Pulmonary artery endothelial cell (primary cell): ENCODE measurements around the gene EPB41L2. TPM values are rescaled to one million over a fixed set of nuclear protein-coding genes. Genes with fewer than 3 reads are reported as not detected.

Experiments used
- DNase-seq: peaks from one replicate; pipeline ENCODE4 v3.0.0-alpha.2; 2011; ENCODE audit warnings: low read depth, low spot score
- total RNA-seq: library from RNA; depleted of rRNA; stranded (reverse); fragments of >200 nt; gene quantifications from 2 replicates; pipeline ENCODE4 v1.2.3, GENCODE V29; 2014

The EPB41L2 gene
- total RNA-seq, 1 donor from 2014 or later: 74.7 TPM

GRCh38 chr6:130978660-130979396, 84.2 kb downstream of the EPB41L2 start:
- DNase-seq: no peak

DNA sequence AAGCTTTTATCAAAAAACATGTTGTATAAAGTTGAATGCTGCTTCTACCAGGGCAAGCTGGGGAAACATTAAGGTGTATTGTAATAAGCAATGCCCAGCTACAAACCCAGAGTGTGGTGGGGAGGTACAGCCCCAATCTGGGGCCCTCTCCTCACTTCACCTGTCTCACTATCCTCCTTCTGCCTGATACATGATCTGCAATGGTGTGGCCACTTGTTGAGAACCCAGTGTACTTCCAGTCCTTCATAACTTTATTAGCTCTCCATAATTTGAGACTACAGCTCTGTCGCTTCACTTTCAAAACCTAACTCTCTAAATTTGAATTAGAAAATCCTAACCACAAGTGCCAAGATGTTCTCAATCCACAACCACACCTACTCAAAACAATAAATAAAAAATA, 84.9 kb downstream of the EPB41L2 start:
- no peak for DNase-seq

GRCh38 chr6:130975325-130975724, 87.7 kb downstream of the EPB41L2 start:
- DNase-seq: no peak

DNA sequence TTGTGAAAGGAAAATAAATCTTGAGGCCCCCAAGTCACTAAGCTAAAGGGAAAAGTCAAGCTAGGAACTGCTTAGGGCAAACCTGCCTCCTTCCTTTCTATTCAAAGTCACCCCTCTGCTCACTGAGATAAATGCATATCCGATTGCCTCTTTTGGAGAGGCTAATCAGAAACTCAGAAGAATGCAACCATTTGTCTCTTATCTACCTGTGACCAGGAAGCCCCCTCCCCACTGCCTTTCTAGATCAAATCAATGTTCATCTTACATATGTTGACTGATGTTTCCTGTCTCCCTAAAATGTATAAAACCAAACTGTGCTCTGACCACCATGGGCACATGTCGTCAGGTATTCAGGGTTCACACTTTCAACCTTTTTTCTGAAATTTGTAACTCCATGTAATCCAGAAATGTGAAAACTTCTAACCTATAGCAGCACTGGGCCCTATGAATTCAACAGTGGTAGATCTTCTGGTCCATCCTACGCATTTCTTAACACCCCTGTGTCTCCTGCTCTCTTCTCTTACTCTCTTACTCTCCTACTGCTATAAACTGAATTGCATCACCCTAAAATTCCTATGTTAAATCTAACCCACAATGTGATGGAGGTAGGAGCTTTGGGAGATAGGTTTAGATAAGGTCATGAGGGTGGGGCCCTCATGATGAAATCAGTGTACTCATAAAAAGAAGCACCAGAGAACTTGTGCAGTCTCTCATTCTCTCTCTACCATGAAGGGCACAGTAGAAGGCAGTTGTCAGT, 89.3 kb downstream of the EPB41L2 start:
- no peak for DNase-seq

GRCh38 chr6:130971504-130971903, 91.5 kb downstream of the EPB41L2 start:
- no peak for DNase-seq

DNA sequence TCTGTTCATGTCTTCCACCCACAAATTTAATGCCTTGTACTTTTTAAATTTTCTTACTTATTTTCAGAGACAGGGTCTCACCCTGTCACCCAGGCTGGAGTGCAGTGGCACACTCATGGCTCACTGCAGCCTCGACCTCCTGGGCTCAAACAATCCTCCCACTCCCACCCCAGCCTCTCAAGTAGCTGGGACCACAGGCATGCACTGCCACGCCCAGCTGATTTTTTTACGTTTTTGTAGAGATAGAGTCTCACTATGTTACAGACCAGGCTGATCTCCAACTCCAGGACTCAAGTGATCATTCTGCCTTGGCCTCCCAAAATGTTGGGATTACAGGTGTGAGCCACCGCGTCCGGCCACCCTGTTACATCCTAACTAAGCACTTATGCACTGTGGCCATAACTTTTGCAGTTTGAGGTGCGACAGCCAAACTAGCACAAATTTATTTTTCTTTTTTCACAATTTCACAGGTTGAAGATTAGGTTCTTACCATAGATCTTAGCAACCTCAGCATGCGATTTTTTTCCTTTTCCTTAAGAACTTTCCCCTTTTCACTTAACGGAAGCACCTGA, 92.1 kb downstream of the EPB41L2 start:
- DNase-seq: no peak

GRCh38 chr6:130969791-130970491, 93.1 kb downstream of the EPB41L2 start:
- DNase-seq: no peak

GRCh38 chr6:130969166-130969565, 93.9 kb downstream of the EPB41L2 start:
- DNase-seq: no peak

GRCh38 chr6:130968476-130968875, 94.6 kb downstream of the EPB41L2 start:
- DNase-seq: no peak

- DNase-seq: no peak
These were observed 95.3 kb downstream of the EPB41L2 start for GRCh38 chr6:130967502-130968445.

DNA sequence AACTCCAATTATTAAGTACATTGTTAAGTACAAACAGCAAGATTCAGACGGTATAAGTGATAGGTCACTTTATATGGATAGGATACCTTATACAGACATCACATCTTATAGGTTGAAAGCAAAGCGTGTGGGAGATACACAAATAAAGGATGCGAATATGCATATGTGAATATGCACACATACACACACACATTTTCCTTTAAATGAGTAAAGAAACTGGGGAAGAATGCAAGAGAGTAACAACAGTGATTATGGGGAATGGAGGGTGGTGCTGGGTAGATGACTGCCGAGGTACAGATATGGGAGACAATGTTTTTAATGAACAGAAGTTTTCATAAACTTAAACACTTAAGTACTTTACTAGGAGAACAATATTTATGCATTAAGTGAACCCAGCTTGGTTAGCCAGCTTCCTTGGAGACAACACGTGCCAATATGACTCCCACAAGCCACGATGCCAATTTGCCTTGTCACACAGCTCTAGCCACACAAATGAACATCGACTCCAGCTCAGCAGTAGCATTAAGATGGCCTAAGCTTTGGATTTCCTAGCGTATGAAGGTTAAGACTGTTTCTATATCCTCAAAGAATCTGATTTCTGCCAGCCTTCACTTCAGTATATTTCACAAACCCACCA, 96.6 kb downstream of the EPB41L2 start:
- no peak for DNase-seq

DNA sequence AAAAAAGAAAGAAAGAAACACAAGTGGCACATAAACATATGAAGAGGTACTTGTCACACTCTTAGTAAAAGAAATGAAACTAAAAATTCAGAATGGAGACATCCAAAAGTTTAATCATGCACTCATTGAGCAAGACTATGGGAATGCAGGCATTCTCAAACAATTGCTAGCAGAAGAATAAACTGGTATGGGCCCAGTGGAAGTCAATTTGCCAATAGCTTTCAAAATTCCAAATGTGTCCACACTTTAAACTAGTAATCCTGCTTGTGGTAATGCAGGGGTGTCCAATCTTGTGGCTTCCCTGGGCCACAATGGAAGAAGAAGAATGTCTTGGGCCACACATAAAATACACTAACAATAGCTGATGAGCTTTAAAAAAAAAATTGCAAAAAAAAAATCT, 97.4 kb downstream of the EPB41L2 start:
- DNase-seq: no peak

DNA sequence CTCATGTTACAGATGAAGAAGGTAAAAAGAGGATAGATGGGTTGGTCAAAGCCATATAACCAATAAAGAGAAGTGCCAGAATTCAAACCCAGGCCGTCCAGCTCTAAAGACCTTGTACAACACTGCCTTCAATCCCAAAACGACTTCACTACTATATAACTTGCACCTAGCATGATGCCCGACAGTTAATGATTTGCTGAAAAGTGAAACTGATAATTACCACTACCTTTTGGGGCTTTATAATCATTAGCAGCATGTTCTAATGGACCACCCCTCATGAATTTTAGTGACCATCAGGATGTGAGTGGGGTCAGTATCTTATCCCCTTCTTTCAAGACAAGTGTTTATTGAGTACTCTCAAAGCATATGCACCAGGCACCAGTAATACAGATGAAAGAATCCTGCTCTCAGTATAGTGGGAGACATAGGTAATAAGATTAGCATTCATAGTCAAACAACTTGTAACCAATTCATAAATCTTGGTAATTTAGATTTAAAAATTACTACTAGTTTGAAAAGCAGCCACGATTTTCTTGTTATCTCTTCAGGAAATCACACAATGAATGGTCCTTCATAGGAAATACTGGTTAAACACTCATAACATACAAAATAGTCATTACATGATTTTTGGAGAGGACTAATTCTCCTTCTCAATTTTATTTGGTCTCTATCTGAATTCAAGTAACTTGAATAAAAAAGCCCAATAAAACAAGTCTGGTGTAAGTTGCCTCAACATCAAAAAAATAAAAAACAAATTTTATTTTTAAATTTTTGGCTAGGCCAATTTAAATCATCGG, 98.0 kb downstream of the EPB41L2 start:
- DNase-seq: no peak

DNA sequence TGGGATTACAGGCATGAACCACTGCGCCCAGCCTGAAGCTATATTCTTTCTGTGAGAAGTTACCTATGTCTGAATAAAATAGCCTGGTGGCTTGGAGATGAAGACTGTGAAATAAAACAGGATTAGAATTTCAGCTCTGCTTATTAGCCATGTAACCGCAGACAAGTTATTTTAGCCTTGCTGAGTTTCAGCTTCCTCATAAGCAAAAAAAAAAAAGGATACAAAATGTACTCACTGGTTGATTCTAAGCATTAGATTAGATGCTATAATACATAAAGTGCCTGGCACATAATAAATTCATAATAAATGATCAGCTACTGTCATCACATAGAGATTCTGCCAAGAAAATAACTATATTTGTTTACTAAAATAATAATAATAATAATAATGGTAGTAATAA, 98.8 kb downstream of the EPB41L2 start:
- DNase-seq: no peak

- no peak for DNase-seq
These were observed 100.1 kb downstream of the EPB41L2 start for GRCh38 chr6:130962966-130963365.

DNA sequence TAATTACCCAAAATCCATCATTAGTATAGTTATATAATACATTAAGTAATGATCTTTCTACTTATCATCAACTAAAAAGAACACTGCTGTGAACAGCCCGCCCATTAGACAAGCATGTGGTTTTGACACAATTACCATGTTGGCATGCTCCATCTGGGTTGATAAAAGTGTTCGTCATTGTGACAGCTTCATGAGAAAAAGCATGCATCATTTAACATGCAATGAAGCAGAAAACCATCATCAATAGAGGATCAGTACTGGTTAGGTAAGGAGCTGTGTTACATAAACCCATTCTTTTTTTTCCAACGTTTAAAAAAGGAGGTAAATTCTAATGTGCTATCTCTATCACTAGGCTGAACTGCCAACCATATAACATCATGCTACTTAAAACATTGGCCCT, 101.9 kb downstream of the EPB41L2 start:
- DNase-seq: no peak

- no peak for DNase-seq
These were observed 103.1 kb downstream of the EPB41L2 start for GRCh38 chr6:130959951-130960350.

GRCh38 chr6:130958468-130958867, 104.6 kb downstream of the EPB41L2 start:
- DNase-seq: no peak

GRCh38 chr6:130955755-130956154, 107.3 kb downstream of the EPB41L2 start:
- DNase-seq: no peak

GRCh38 chr6:130949553-130949952, 113.5 kb downstream of the EPB41L2 start:
- no peak for DNase-seq
